Caco-2 (cell line): ENCODE results near the gene LYRM7. TPM values are rescaled to one million over a fixed set of nuclear protein-coding genes. Genes with fewer than 3 reads are reported as not detected.

Experiments
- BruUV-seq: library from RNA; stranded (reverse); fragments of 400-500 nt; replicated peaks from 2 replicates; lab custom pipeline; 2021; lab: Mats Ljungman, UMichigan
- CTCF ChIA-PET: fragments of 300-600 bp; sonication (Branson Sonifier 250); formaldehyde crosslinking; loops from one replicate; lab custom pipeline; 2022; ENCODE audit warnings: antibody characterized with exemption; lab: Charles Lee
- POLR2A ChIA-PET: fragments of 300-600 bp; sonication (Branson Sonifier 250); formaldehyde crosslinking; loops from one replicate; lab custom pipeline; 2022; ENCODE audit warnings: antibody characterized with exemption; lab: Charles Lee
- DNase-seq, 2 experiments: peaks; one replicate each; pipeline versions ENCODE4 v3.0.0 to v3.0.0-alpha.2; 2020 to 2022
- H3K27me3 ChIP-seq: replicated peaks from 2 replicates; pipeline ENCODE4 v1.6.0; 2011; ENCODE audit warnings: low read length; ENCODE audit not compliant: control insufficient read depth, insufficient read depth
- H3K36me3 ChIP-seq: 2 replicates; pipeline ENCODE4 v1.5.1; 2011; ENCODE audit warnings: low read length; ENCODE audit not compliant: control insufficient read depth, insufficient read depth
- H3K4me1 ChIP-seq: fragments of 250-450 bp; sonication (Bioruptor Pico); 2 replicates; pipeline ENCODE4 v1.5.1; 2020; ENCODE audit warnings: mild to moderate bottlenecking
- H3K4me3 ChIP-seq: 2 replicates; pipeline ENCODE4 v1.5.1; 2011; ENCODE audit warnings: low read depth, mild to moderate bottlenecking, control low read depth, low read length
- H3K9me3 ChIP-seq: fragments of 250-450 bp; sonication (Bioruptor Pico); 2 replicates; pipeline ENCODE4 v1.5.1; 2020; ENCODE audit warnings: mild to moderate bottlenecking, moderate library complexity
- H3K27ac Mint-ChIP-seq: one replicate; pipeline ENCODE4 v1.8.0; 2022; ENCODE audit warnings: mixed read lengths; ENCODE audit not compliant: unreplicated experiment
- H3K27me3 Mint-ChIP-seq: one replicate; pipeline ENCODE4 v1.8.0; 2022; ENCODE audit warnings: mixed read lengths; ENCODE audit not compliant: insufficient read depth, unreplicated experiment
- H3K36me3 Mint-ChIP-seq: one replicate; pipeline ENCODE4 v1.8.0; 2022; ENCODE audit warnings: mild to moderate bottlenecking, mixed read lengths; ENCODE audit not compliant: insufficient read depth, unreplicated experiment
- H3K4me1 Mint-ChIP-seq: one replicate; pipeline ENCODE4 v1.8.0; 2022; ENCODE audit warnings: low read depth, mixed read lengths; ENCODE audit not compliant: unreplicated experiment
- H3K4me3 Mint-ChIP-seq: one replicate; pipeline ENCODE4 v1.8.0; 2022; ENCODE audit warnings: mild to moderate bottlenecking, moderate library complexity, mixed read lengths; ENCODE audit not compliant: unreplicated experiment
- H3K9me3 Mint-ChIP-seq: one replicate; pipeline ENCODE4 v1.8.0; 2022; ENCODE audit warnings: mixed read lengths; ENCODE audit not compliant: unreplicated experiment
- CTCF ChIP-seq, 2 experiments: fragments of 200-600 bp in 1 of 2; IDR thresholded peaks; 1 replicate in 1 of 2; 2 replicates in 1 of 2; pipeline versions ENCODE4 v1.5.1 to v1.8.0; 2011 to 2022; ENCODE audit warnings: antibody characterized with exemption in 1 of 2, control low read depth in 1 of 2, inconsistent platforms in 1 of 2, low read depth in 1 of 2, low read length in 1 of 2, mild to moderate bottlenecking in 1 of 2, moderate library complexity in 1 of 2; ENCODE audit not compliant: insufficient read depth in 1 of 2, severe bottlenecking in 1 of 2, unreplicated experiment in 1 of 2
- intact Hi-C: fragments of 100-400 bp; cut with micrococcal nuclease; formaldehyde crosslinking; loops from one replicate; pipeline ENCODE4 v1.10.0; 2022; ENCODE audit not compliant: unreplicated experiment
- total RNA-seq: library from RNA; stranded (reverse); gene quantifications from 2 replicates; pipeline ENCODE4 v1.2.3, GENCODE V29; 2022

Gene LYRM7
- total RNA-seq, 1 experiment from 2014 or later: 14.9 TPM

- no peak overlapping the region for H3K27ac Mint-ChIP-seq
- no peaks in the 10 kb centered on the region for H3K36me3 ChIP-seq
- no peak for DNase-seq
- 0 out of 2 replicates have a peak, but pooled peaks cover 3% of the 10 kb centered on the region for H3K4me1 ChIP-seq
- no peaks in the 10 kb centered on the region for H3K27me3 ChIP-seq
- POLR2A ChIA-PET: no interaction called here
- CTCF ChIA-PET: no interaction called here
- H3K4me3 ChIP-seq: no peak overlapping the region
- no TSS peak for BruUV-seq
- H3K4me3 Mint-ChIP-seq: no peak overlapping the region
- H3K36me3 Mint-ChIP-seq: no peaks in the 10 kb centered on the region
- peaks cover 10% of the 10 kb centered on the region for H3K9me3 Mint-ChIP-seq
- no peak for TF ChIP-seq CTCF (IDR thresholded peaks at IDR 0.05; ENCODE audit: insufficient read depth in 1 of 2, low read depth in 1 of 2, low read length in 1 of 2, severe bottlenecking in 1 of 2, unreplicated experiment in 1 of 2)
- no peaks in the 10 kb centered on the region for H3K9me3 ChIP-seq
- intact Hi-C loops: no loop called here
- no peaks in the 10 kb centered on the region for H3K4me1 Mint-ChIP-seq
- H3K27me3 Mint-ChIP-seq: no peaks in the 10 kb centered on the region
These were observed 31.4 kb upstream of the LYRM7 start for GRCh38 chr5:131139321-131139720.

GRCh38 chr5:131142970-131143617 lies 27.6 kb upstream of the LYRM7 start:
- H3K27me3 ChIP-seq: no peaks in the 10 kb centered on the region
- DNase-seq: no peak
- 0 out of 2 replicates have a peak, but pooled peaks cover 3% of the 10 kb centered on the region for H3K4me1 ChIP-seq
- Mint-ChIP-seq H3K36me3 (no peaks in the 10 kb centered on the region), H3K4me1 (no peaks in the 10 kb centered on the region), H3K4me3 (no peak overlapping the region), H3K27me3 (no peaks in the 10 kb centered on the region), H3K9me3 (no peaks in the 10 kb centered on the region), H3K27ac (no peak overlapping the region)
- ChIA-PET POLR2A (no interaction called here), CTCF (no interaction called here)
- intact Hi-C loops: no loop called here
- TF ChIP-seq CTCF (IDR thresholded peaks at IDR 0.05; ENCODE audit: insufficient read depth in 1 of 2, low read depth in 1 of 2, low read length in 1 of 2, severe bottlenecking in 1 of 2, unreplicated experiment in 1 of 2): no peak
- no peaks in the 10 kb centered on the region for H3K36me3 ChIP-seq
- H3K9me3 ChIP-seq: no peaks in the 10 kb centered on the region
- H3K4me3 ChIP-seq: no peak overlapping the region
- BruUV-seq: no TSS peak

- no peaks in the 10 kb centered on the region for H3K4me1 Mint-ChIP-seq
These were observed 23.5 kb upstream of the LYRM7 start for GRCh38 chr5:131147258-131147657.

More at GRCh38 chr5:131147258-131147657, 23.5 kb upstream of the LYRM7 start:
- DNase-seq: no peak
- intact Hi-C loops: no loop called here
- Histone ChIP-seq H3K36me3 (no peaks in the 10 kb centered on the region), H3K4me1 (no peaks in the 10 kb centered on the region), H3K9me3 (no peaks in the 10 kb centered on the region), H3K4me3 (no peak overlapping the region), H3K27me3 (no peaks in the 10 kb centered on the region)
- no peak overlapping the region for H3K27ac Mint-ChIP-seq
- H3K36me3 Mint-ChIP-seq: no peaks in the 10 kb centered on the region
- TF ChIP-seq CTCF (IDR thresholded peaks at IDR 0.05; ENCODE audit: insufficient read depth in 1 of 2, low read depth in 1 of 2, low read length in 1 of 2, severe bottlenecking in 1 of 2, unreplicated experiment in 1 of 2): no peak
- ChIA-PET POLR2A (no interaction called here), CTCF (no interaction called here)
- no peaks in the 10 kb centered on the region for H3K27me3 Mint-ChIP-seq
- no peaks in the 10 kb centered on the region for H3K9me3 Mint-ChIP-seq
- BruUV-seq: no TSS peak
- H3K4me3 Mint-ChIP-seq: no peak overlapping the region
